ENCODE measurements around the gene HERC5.

DNA sequence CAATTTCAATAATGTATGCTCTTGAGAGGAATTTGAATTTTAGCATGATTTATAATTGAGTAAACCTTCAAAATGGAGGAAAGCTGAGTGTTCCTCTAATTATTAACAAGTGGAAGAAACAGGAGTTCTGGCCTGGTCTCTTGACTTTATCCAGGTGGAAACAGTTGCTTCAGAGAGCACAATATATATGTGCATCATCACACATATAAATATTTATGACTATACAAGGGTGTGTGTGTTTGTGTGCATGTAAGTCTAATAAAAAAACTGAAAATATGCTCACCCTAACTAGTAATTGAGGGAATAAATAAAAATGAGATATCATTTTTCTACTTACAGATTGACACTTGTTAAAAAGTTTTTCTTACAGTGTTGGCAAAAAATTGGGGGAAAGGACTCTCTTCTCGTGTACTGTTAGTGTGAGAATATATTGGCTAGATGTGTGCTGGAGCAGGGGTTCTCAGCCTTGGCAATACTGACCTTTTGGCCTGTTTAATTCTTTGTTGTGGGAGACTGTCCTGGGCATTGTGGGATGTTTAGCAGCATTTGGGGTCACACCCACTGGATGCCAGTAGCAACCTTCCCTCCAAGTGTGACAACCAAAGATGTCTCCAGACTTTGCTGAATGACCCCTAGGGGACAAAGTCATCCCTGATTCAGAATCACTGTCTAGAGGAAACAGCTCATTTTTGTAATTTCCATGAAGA is 20.8 kb upstream of the HERC5 start:
- TF ChIP-seq CTCF (IDR thresholded peaks at IDR 0.05) (no peak), EP300 (IDR thresholded peaks at IDR 0.05) (no peak)

All from A549 (cell line).